Fibroblast of upper back skin (primary cell): ENCODE data around the gene TIAL1.
A peak's percentile ranks its signal among the peaks of the same experiment; 100 is the strongest.
"Not testable (repeated sequence)": the region's sequence is repeated elsewhere in the genome, so short reads cannot be mapped to it uniquely, and the experiment has no call there.

Experiments used
- DNase-seq: peaks from one replicate; pipeline ENCODE4 v3.0.0-alpha.2; 2013

TIAL1 gene

DNA sequence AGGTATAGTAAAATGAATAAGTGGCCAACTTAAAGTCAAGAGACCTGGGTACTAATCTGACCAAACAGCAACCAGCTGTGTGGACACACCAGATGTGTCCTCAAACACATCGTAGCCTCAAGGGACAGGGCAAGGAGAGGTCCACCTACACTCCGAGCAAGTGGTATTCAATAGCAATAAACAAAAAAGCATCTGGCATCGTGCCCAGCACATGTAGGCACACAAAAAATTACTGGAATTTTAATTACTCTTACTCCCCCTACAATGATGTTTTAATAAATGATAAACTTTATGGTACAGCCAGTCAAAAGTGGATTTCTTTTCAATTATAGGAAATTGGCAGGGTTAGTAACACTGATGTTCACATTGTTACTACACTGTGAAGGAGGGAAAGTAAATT is 50.8 kb downstream of the TIAL1 start:
- no peak for DNase-seq

DNA sequence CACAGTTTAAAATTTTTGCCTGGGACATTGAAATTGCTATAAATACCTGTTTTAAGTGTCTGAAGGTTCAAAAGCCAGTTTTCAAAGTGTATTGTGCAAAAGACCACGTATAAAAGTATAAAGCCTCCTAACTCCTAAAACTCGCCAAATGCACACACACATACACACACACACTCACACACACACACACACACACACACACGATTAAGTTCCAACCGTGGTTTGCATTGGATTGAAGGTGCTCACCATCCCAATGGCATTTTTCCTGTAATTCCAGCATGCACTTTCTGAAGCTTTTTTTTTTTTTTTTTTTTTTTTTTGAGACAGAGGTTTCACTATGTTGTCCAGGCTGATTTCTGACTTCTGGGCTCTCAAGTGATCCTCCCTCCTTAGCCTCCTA is 51.5 kb downstream of the TIAL1 start:
- DNase-seq: no peak

- no peak for DNase-seq
These were observed 52.7 kb downstream of the TIAL1 start for GRCh38 chr10:119543814-119544642.

- peak; percentile 60 for DNase-seq
These were observed 53.6 kb downstream of the TIAL1 start for GRCh38 chr10:119542988-119543813.

DNA sequence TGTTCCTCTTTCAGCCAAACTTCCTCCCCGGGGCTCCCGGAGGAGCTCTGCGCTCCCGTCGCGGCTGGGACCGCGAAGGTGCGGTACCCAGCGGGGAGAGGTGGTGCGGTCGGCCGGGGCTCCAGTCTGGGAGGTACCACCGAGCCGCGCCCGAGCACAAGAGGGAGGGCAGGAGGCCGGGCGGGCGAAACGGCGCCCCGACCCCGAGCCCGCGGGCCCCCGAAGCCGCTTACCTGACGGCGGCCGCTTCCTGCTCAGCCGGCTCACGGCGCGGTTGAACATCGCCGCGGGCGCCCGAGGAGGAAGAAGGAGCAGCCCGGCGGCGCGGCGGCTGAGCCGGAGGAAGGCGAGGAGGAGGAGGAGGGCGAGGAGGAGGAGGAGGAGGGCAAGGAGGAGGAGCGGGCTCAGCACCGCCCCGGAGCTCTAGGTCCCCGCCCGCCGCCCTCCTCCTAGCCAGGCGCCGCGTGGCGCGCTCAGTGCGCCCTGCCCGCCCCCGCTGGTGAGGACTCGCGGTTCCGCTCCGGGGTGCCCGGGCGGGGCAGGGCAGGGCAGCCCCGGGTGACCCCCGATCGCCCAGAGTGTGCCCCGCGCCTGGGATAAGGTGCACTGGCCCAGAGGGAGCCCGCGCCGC is 54.3 kb downstream of the TIAL1 start, which contains the start of gene RGS10:
TSS of gene RGS10 (minus strand) at position 363 of the 631 bp plus-strand sequence. CDS start at position 282, 81 bp downstream.
- DNase-seq: peak; percentile 79

GRCh38 chr10:119541459-119542356 is 55.1 kb downstream of the TIAL1 start:
- no peak for DNase-seq

GRCh38 chr10:119541046-119541445 is 55.7 kb downstream of the TIAL1 start:
- no peak for DNase-seq

- no peak for DNase-seq
These were observed 56.7 kb downstream of the TIAL1 start for GRCh38 chr10:119540038-119540437.

GRCh38 chr10:119539359-119539825 is 57.4 kb downstream of the TIAL1 start:
- DNase-seq: no peak

GRCh38 chr10:119538632-119539358 is 58.0 kb downstream of the TIAL1 start:
- DNase-seq: no peak

GRCh38 chr10:119537953-119538630 is 58.7 kb downstream of the TIAL1 start:
- DNase-seq: no peak

DNA sequence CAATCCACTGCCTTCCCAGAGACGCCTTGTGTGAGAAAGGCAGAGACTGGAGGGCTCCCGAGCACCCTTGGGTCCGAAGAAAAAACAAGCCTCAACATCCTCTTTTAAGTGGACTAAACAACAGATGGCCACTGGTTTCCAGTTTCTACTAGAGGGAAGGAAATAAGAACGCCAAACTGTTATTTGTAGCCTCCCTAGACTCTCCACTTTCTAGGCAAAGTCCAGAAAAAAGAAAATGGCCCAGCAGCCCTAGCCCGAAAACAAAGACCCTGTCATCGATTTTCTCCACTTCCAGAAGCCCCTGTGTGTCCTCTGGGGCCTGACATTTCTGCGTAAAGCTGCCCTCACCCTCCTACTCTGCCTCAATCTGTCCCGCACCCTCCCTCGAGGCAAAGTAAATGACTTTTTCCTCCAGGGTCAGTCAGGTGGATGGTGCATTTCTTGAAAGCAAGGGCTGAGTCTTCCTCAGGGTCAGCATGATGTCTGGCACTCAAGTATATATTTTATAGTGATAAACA is 60.2 kb downstream of the TIAL1 start:
- no peak for DNase-seq

- no peak for DNase-seq
These were observed 60.8 kb downstream of the TIAL1 start for GRCh38 chr10:119535837-119536507.

GRCh38 chr10:119535305-119535704 is 61.5 kb downstream of the TIAL1 start:
- DNase-seq: peak; percentile 78

GRCh38 chr10:119533473-119533872 is 63.3 kb downstream of the TIAL1 start:
- no peak for DNase-seq

DNA sequence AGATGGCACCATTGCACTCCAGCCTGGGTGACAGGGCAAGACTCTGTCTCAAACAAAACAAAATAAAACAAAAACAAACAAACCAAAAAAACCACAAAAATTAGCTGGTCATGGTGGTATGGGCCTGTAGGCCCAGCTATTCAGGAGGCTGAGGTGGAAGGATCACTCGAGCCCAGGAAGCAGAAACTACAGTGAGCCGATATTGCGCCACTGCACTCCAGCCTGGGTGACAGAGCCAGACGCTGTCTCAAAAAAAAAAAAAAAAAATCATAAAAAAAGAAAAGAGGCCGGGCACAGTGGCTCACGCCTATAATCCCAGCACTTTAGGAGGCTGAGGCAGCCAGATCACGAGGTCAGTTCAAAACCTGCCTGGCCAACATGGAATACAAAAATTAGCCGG is 64.0 kb downstream of the TIAL1 start:
- DNase-seq: not testable (repeated sequence)

GRCh38 chr10:119532251-119532650 is 64.5 kb downstream of the TIAL1 start:
- DNase-seq: not testable (repeated sequence)

- DNase-seq: no peak
These were observed 65.7 kb downstream of the TIAL1 start for GRCh38 chr10:119531067-119531466.

- DNase-seq: peak; percentile 97
These were observed 68.0 kb downstream of the TIAL1 start for GRCh38 chr10:119528663-119529237.
